Lung (tissue), 12 donors: ENCODE data around the gene KCNQ4. TPM values are rescaled to one million over a fixed set of nuclear protein-coding genes. Genes with fewer than 3 reads are reported as not detected.
A peak's percentile ranks its signal among the peaks of the same experiment; 100 is the strongest.

Experiments
- ATAC-seq: fragments of 200-7000 bp; cut with Tn5 transposase; one replicate; pipeline ENCODE4 v1.9.1; 2020; ENCODE audit warnings: moderate number of reproducible peaks; ENCODE audit not compliant: insufficient read depth, low FRiP score
- DNase-seq, 3 donors: peaks; one replicate each; pipeline ENCODE4 v3.0.0-alpha.2; 2013 to 2017
- H3K27ac ChIP-seq, 2 donors: one replicate each; pipeline ENCODE4 v1.5.1; 2013; ENCODE audit warnings: mild to moderate bottlenecking in 2 of 2, moderate library complexity in 2 of 2, control low read depth in 1 of 2, inconsistent platforms in 1 of 2, low read depth in 1 of 2, low read length in 1 of 2
- H3K27me3 ChIP-seq, 3 donors: one replicate each; pipeline ENCODE4 v1.5.1; 2013; ENCODE audit warnings: low read length in 2 of 3; ENCODE audit not compliant: control insufficient read depth in 3 of 3, insufficient read depth in 3 of 3
- H3K36me3 ChIP-seq, 4 donors: one replicate each; pipeline ENCODE4 v1.5.1; 2013; ENCODE audit warnings: low read length in 4 of 4, mild to moderate bottlenecking in 1 of 4, moderate library complexity in 1 of 4; ENCODE audit not compliant: control insufficient read depth in 4 of 4, insufficient read depth in 4 of 4
- H3K4me1 ChIP-seq, 5 donors: one replicate each; pipeline ENCODE4 v1.5.1; 2013; ENCODE audit warnings: low read length in 5 of 5, mild to moderate bottlenecking in 2 of 5, moderate library complexity in 1 of 5; ENCODE audit not compliant: control insufficient read depth in 5 of 5, insufficient read depth in 5 of 5
- H3K4me3 ChIP-seq: one replicate; pipeline ENCODE4 v1.5.1; 2013; ENCODE audit warnings: mild to moderate bottlenecking, control low read depth, moderate library complexity
- H3K9ac ChIP-seq, 2 donors: one replicate each; pipeline ENCODE4 v1.5.1; 2013; ENCODE audit warnings: low read length in 2 of 2, control low read depth in 1 of 2; ENCODE audit not compliant: insufficient read depth in 1 of 2
- H3K9me3 ChIP-seq, 4 donors: one replicate each; pipeline ENCODE4 v1.5.1; 2013; ENCODE audit warnings: low read length in 3 of 4, mild to moderate bottlenecking in 1 of 4, moderate library complexity in 1 of 4; ENCODE audit not compliant: control insufficient read depth in 4 of 4, insufficient read depth in 3 of 4
- CTCF ChIP-seq: IDR thresholded peaks from 2 replicates; pipeline ENCODE4 v1.5.1; 2012; ENCODE audit warnings: mild to moderate bottlenecking; ENCODE audit errors: control extremely low read depth, extremely low read depth
- WGBS, 2 donors: extraction: QIAGEN DNeasy Blood & Tissue Kit; methylation state at CpG; one replicate each; pipeline ENCODE4 v1.1.7; 2013; 5-methylcytosine and 5-hydroxymethylcytosine counted together
- polyA plus RNA-seq, 2 donors: library from polyadenylated mRNA; stranded (reverse); fragments of 200-250 nt; gene quantifications; one replicate each; pipeline ENCODE4 v1.2.1, GENCODE V29; 2013
- total RNA-seq, 2 donors: library from RNA; depleted of rRNA in 1 of 2; stranded (reverse); fragments of >200 nt in 1 of 2; gene quantifications; one replicate each; pipeline ENCODE4 v1.2.1, GENCODE V29; 2014 to 2021
- donor health status: control.
- donor health status: control.
- donor health status: Bipolar disorder and iron deficiency.
- donor health status: healthy.
- donor health status: DM: yes; HTN: yes; CAD: no.

The KCNQ4 gene
- total and polyA plus RNA-seq, 4 donors: 0.54 to 0.98 (median 0.59) TPM

- Histone ChIP-seq H3K4me3 (no peak overlapping the region), H3K27me3 (no peaks in the 10 kb centered on the region), H3K9ac (no peak overlapping the region), H3K27ac (no peak overlapping the region), H3K4me1 (peaks cover 0 to 12% (median 0%) of the 10 kb centered on the region in 5 donors), H3K9me3 (peaks cover 0 to 4% (median 0%) of the 10 kb centered on the region in 4 donors), H3K36me3 (no peaks in the 10 kb centered on the region)
- ATAC-seq: no peak
- 82 to 83% methylated on average over 60 of the region's 60 CpGs for WGBS, 2 donors
- TF ChIP-seq CTCF: no peak
- no peak for DNase-seq
Measured at GRCh38 chr1:40838045-40838979, 54.7 kb downstream of the KCNQ4 start.

- Histone ChIP-seq H3K9ac (no peak overlapping the region), H3K9me3 (peaks cover 0 to 4% (median 0%) of the 10 kb centered on the region in 4 donors), H3K27me3 (no peaks in the 10 kb centered on the region), H3K36me3 (no peaks in the 10 kb centered on the region), H3K4me1 (peaks cover 0 to 12% (median 0%) of the 10 kb centered on the region in 5 donors), H3K27ac (no peak overlapping the region), H3K4me3 (no peak overlapping the region)
- DNase-seq (peak; percentile 33 to 70 (median 49)), ATAC-seq (no peak)
- TF ChIP-seq CTCF: no peak
- WGBS, 2 donors: 80 to 91% methylated on average over 15 of the region's 15 CpGs
Measured at GRCh38 chr1:40838980-40839942, 55.7 kb downstream of the KCNQ4 start.

- ATAC-seq (no peak), DNase-seq (no peak)
- H3K9ac ChIP-seq: no peak overlapping the region
Measured at GRCh38 chr1:40839943-40840335, 56.4 kb downstream of the KCNQ4 start.

More at GRCh38 chr1:40839943-40840335, 56.4 kb downstream of the KCNQ4 start:
- Histone ChIP-seq H3K4me3 (no peak overlapping the region), H3K27me3 (no peaks in the 10 kb centered on the region), H3K27ac (no peak overlapping the region), H3K9me3 (peaks cover 0 to 4% (median 0%) of the 10 kb centered on the region in 4 donors), H3K4me1 (peaks cover 0 to 12% (median 0%) of the 10 kb centered on the region in 5 donors), H3K36me3 (no peaks in the 10 kb centered on the region)
- 91 to 94% methylated on average over 5 of the region's 5 CpGs for WGBS, 2 donors
- no peak for TF ChIP-seq CTCF
